H9 (cell line): ENCODE data around the gene RNF146. TPM values are rescaled to one million over a fixed set of nuclear protein-coding genes. Genes with fewer than 3 reads are reported as not detected.

Experiments used
- DNase-seq: peaks from one replicate; pipeline ENCODE4 v3.0.0-alpha.2; 2017
- H2AFZ ChIP-seq: one replicate; pipeline ENCODE4 v1.6.1; 2013; ENCODE audit warnings: mild to moderate bottlenecking, low read length, control low read depth, moderate library complexity
- H2AK5ac ChIP-seq: 2 replicates; pipeline ENCODE4 v1.6.1; 2013; ENCODE audit warnings: low read length, control low read depth, mixed read lengths; ENCODE audit not compliant: insufficient read length
- H2BK120ac ChIP-seq: one replicate; pipeline ENCODE4 v1.6.1; 2013; ENCODE audit warnings: low read depth, mild to moderate bottlenecking, low read length, control low read depth, inconsistent platforms; ENCODE audit not compliant: poor library complexity, severe bottlenecking
- H2BK12ac ChIP-seq: 2 replicates; pipeline ENCODE4 v1.6.1; 2013; ENCODE audit warnings: low read length, control low read depth, mixed read lengths, low read depth; ENCODE audit not compliant: insufficient read length
- H2BK15ac ChIP-seq: 2 replicates; pipeline ENCODE4 v1.6.1; 2013; ENCODE audit warnings: low read depth, low read length, control low read depth
- H2BK20ac ChIP-seq: one replicate; pipeline ENCODE4 v1.6.1; 2013; ENCODE audit warnings: low read depth, mild to moderate bottlenecking, low read length, control low read depth, inconsistent platforms; ENCODE audit not compliant: poor library complexity, severe bottlenecking
- H2BK5ac ChIP-seq: 2 replicates; pipeline ENCODE4 v1.6.1; 2013; ENCODE audit warnings: low read length, control low read depth, mixed read lengths; ENCODE audit not compliant: insufficient read length
- H3K14ac ChIP-seq: 2 replicates; pipeline ENCODE4 v1.6.1; 2013; ENCODE audit warnings: low read length, control low read depth; ENCODE audit not compliant: insufficient read depth
- H3K18ac ChIP-seq: 2 replicates; pipeline ENCODE4 v1.6.1; 2013; ENCODE audit warnings: low read depth, mild to moderate bottlenecking, mixed read lengths, low read length, control low read depth; ENCODE audit not compliant: insufficient read length
- H3K23ac ChIP-seq: 2 replicates; pipeline ENCODE4 v1.6.1; 2013; ENCODE audit warnings: low read length, control low read depth, mixed read lengths, low read depth; ENCODE audit not compliant: insufficient read length
- H3K23me2 ChIP-seq: 2 replicates; pipeline ENCODE4 v1.6.1; 2013; ENCODE audit warnings: low read depth, mild to moderate bottlenecking, mixed read lengths, low read length, control low read depth; ENCODE audit not compliant: insufficient read length, poor library complexity, severe bottlenecking
- H3K27ac ChIP-seq: 2 replicates; pipeline ENCODE4 v1.5.1; 2013; ENCODE audit warnings: low read length, control low read depth, mixed read lengths, low read depth; ENCODE audit not compliant: insufficient read length
- H3K27me3 ChIP-seq: 2 replicates; pipeline ENCODE4 v1.6.1; 2013; ENCODE audit warnings: low read length, control low read depth, inconsistent platforms; ENCODE audit not compliant: insufficient read depth
- H3K4ac ChIP-seq: 2 replicates; pipeline ENCODE4 v1.6.1; 2013; ENCODE audit warnings: low read depth, mild to moderate bottlenecking, control low read depth, inconsistent platforms, low read length, moderate library complexity
- H3K4me1 ChIP-seq: 2 replicates; pipeline ENCODE4 v1.6.1; 2013; ENCODE audit warnings: low read length, control low read depth, inconsistent platforms; ENCODE audit not compliant: insufficient read depth
- H3K4me2 ChIP-seq: 2 replicates; pipeline ENCODE4 v1.6.1; 2013; ENCODE audit warnings: low read length, control low read depth, mixed read lengths; ENCODE audit not compliant: insufficient read length, insufficient read depth
- H3K56ac ChIP-seq: 2 replicates; pipeline ENCODE4 v1.6.1; 2013; ENCODE audit warnings: low read depth, mild to moderate bottlenecking, mixed read lengths, low read length, control low read depth; ENCODE audit not compliant: insufficient read length
- H3K79me1 ChIP-seq: 2 replicates; pipeline ENCODE4 v1.6.1; 2013; ENCODE audit warnings: low read depth, mild to moderate bottlenecking, moderate library complexity, low read length, control low read depth, inconsistent platforms; ENCODE audit not compliant: insufficient read depth, poor library complexity, severe bottlenecking
- H3K79me2 ChIP-seq: 2 replicates; pipeline ENCODE4 v1.6.1; 2013; ENCODE audit warnings: low read length, control low read depth, inconsistent platforms; ENCODE audit not compliant: insufficient read depth
- H3K9ac ChIP-seq: 2 replicates; pipeline ENCODE4 v1.6.1; 2013; ENCODE audit warnings: low read length, control low read depth, mixed read lengths; ENCODE audit not compliant: insufficient read length; ENCODE audit errors: extremely low read depth
- H3K9me3 ChIP-seq: one replicate; pipeline ENCODE4 v1.6.1; 2013; ENCODE audit warnings: low read depth, low read length, inconsistent platforms; ENCODE audit not compliant: control insufficient read depth
- H3T11ph ChIP-seq: one replicate; pipeline ENCODE4 v1.6.1; 2013; ENCODE audit warnings: mild to moderate bottlenecking, low read length, control low read depth, inconsistent platforms
- H4K20me1 ChIP-seq: one replicate; pipeline ENCODE4 v1.6.1; 2013; ENCODE audit not compliant: control insufficient read depth, insufficient read length, insufficient read depth
- H4K5ac ChIP-seq: 2 replicates; pipeline ENCODE4 v1.6.1; 2013; ENCODE audit warnings: low read depth, mild to moderate bottlenecking, mixed read lengths, low read length, control low read depth; ENCODE audit not compliant: insufficient read length
- H4K8ac ChIP-seq: replicated peaks from 2 replicates; pipeline ENCODE4 v1.6.1; 2013; ENCODE audit warnings: low read length, control low read depth, mixed read lengths, low read depth; ENCODE audit not compliant: insufficient read length
- H4K91ac ChIP-seq: 2 replicates; pipeline ENCODE4 v1.6.1; 2013; ENCODE audit warnings: low read depth, mild to moderate bottlenecking, moderate library complexity, mixed read lengths, low read length, control low read depth; ENCODE audit not compliant: insufficient read length
- H3K27ac Mint-ChIP-seq, 3 experiments: 2 replicates in 2 of 3; 3 replicates in 1 of 3; pipeline ENCODE4 v1.8.0; 2020 to 2021; ENCODE audit warnings: mixed read lengths in 3 of 3, mild to moderate bottlenecking in 1 of 3, moderate library complexity in 1 of 3
- H3K27me3 Mint-ChIP-seq: 2 replicates; pipeline ENCODE4 v1.8.0; 2021; ENCODE audit warnings: low read depth, mild to moderate bottlenecking, moderate library complexity, mixed read lengths
- H3K36me3 Mint-ChIP-seq, 3 experiments: 2 replicates in 2 of 3; 3 replicates in 1 of 3; pipeline ENCODE4 v1.8.0; 2020 to 2021; ENCODE audit warnings: low read depth in 3 of 3, mixed read lengths in 3 of 3; ENCODE audit not compliant: insufficient read depth in 1 of 3
- H3K4me1 Mint-ChIP-seq, 2 experiments: 2 replicates each; pipeline ENCODE4 v1.8.0; 2020; ENCODE audit warnings: mixed read lengths in 2 of 2
- H3K4me3 Mint-ChIP-seq, 2 experiments: 2 replicates in 1 of 2; 3 replicates in 1 of 2; pipeline ENCODE4 v1.8.0; 2020 to 2021; ENCODE audit warnings: mild to moderate bottlenecking in 2 of 2, mixed read lengths in 2 of 2, moderate library complexity in 1 of 2
- H3K9me3 Mint-ChIP-seq, 2 experiments: 2 replicates in 1 of 2; 3 replicates in 1 of 2; pipeline ENCODE4 v1.8.0; 2020; ENCODE audit warnings: mild to moderate bottlenecking in 2 of 2, mixed read lengths in 2 of 2, moderate library complexity in 1 of 2
- CTCF ChIP-seq: fragments of 200-600 bp; sonication (generic); conservative IDR thresholded peaks from 3 replicates; pipeline ENCODE4 v1.8.0; 2021; ENCODE audit warnings: antibody characterized with exemption, mild to moderate bottlenecking
- WGBS: extraction: QIAGEN DNeasy Blood & Tissue Kit; methylation state at CpG from one replicate; pipeline ENCODE4 v1.1.7; 2013; ENCODE audit warnings: missing lambda C conversion rate, low lambda C conversion rate, mixed read lengths; ENCODE audit not compliant: insufficient read length; ENCODE audit errors: extremely low coverage; 5-methylcytosine and 5-hydroxymethylcytosine counted together
- long read RNA-seq: library from polyadenylated mRNA; unstranded; transcript quantifications from one replicate; pipeline ENCODE4 v2.0.0, GENCODE V29; 2020
- total RNA-seq: library from RNA; stranded (reverse); gene quantifications from 2 replicates; pipeline ENCODE4 v1.2.1, GENCODE V29; 2021

RNF146 gene, protein sequence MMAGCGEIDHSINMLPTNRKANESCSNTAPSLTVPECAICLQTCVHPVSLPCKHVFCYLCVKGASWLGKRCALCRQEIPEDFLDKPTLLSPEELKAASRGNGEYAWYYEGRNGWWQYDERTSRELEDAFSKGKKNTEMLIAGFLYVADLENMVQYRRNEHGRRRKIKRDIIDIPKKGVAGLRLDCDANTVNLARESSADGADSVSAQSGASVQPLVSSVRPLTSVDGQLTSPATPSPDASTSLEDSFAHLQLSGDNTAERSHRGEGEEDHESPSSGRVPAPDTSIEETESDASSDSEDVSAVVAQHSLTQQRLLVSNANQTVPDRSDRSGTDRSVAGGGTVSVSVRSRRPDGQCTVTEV
- total RNA-seq = 20.4 and 21.8 TPM in 2 replicates
- long read RNA-seq, transcript RNF146-202 (4 exons, 2,267 nt) = minor isoform, 6 of 25 reads
- long read RNA-seq, transcript RNF146-213 (3 exons, 2,070 nt) = minor isoform, 6 of 25 reads
- long read RNA-seq, transcript RNF146-203 (3 exons, 2,369 nt) = major isoform, 7 of 25 reads
- long read RNA-seq, partial matches to known transcripts = 0 of 25 reads
- long read RNA-seq, other reads (novel, unspliced or antisense) = 4 of 25 reads

DNA sequence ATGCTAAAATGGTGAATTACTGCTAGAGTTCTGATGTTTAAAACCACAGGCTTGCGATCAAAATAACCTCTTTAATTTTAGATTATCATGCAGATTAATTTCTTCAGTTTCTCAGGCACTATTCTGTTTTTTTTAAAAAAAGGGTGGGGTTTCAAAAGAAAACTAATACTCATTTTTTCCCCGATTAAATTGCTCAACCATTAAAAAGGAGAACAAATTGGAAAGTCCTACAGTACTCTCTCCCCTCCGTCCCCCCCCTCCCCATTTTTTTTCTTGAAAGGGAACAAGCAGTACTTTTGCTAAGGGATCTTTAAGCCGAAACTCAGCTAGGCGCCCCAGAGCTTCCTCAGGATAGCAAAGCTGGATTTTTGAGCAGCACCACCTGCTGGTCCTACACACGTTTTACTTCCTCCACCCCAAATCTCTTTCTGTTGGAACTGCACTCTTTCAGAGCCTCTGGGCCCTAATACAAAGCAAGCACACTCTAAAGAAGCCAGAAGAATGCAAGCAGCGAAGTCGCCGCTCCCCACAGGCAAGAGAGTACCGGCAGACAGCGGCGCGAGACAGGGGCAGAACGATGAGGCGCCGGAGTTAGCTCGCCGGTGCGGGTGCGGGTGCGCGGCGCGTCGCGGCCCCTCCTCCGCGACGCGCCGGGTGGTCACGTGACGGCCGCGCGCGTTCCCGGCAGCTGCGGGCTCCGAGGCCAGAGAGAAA lies at the start of gene RNF146:
RNF146 (plus strand) TSS at position 687 of the 714 bp plus-strand sequence. CDS start 13,475 bp downstream, outside the sequence.
- peaks cover 22% of the 10 kb centered on the region; the same call in 1 of the 2 replicates for H3K79me2 ChIP-seq
- peaks cover 19 to 31% of the 10 kb centered on the region in 2 experiments for H3K4me1 Mint-ChIP-seq
- H4K5ac ChIP-seq = peak within 1 kb of the TSS; percentile 91
- peak within 1 kb of the TSS; percentile 97 for H3K4me2 ChIP-seq
- peak within 1 kb of the TSS; percentile 91 for H3K27ac ChIP-seq
- peak within 1 kb of the TSS; percentile 27 for H2BK5ac ChIP-seq
- H2BK12ac ChIP-seq = peak within 1 kb of the TSS; percentile 85
- peaks cover 10% of the 10 kb centered on the region for H3K23me2 ChIP-seq
- H2BK120ac ChIP-seq = no peak within 1 kb of the TSS
- H4K8ac ChIP-seq = peak within 1 kb of the TSS; percentile 70
- no peaks in the 10 kb centered on the region for H3K79me1 ChIP-seq
- H3K14ac ChIP-seq = peak within 1 kb of the TSS; percentile 99
- no peaks in the 10 kb centered on the region for H4K20me1 ChIP-seq
- H3K27ac Mint-ChIP-seq = peak within 1 kb of the TSS; percentile 99 to 100 (median 100)
- peak within 1 kb of the TSS; percentile 99 for H3K18ac ChIP-seq
- no peaks in the 10 kb centered on the region; the same call in 1 of the 2 replicates for H3K4me1 ChIP-seq
- no peak within 1 kb of the TSS for H3T11ph ChIP-seq
- no CpG with 5 or more reads among the region's 40 CpGs for WGBS
- no peak within 1 kb of the TSS for H3K56ac ChIP-seq
- H3K9me3 Mint-ChIP-seq = no peaks in the 10 kb centered on the region; a peak in 1 of 5 replicates
- no peak within 1 kb of the TSS for H3K4ac ChIP-seq
- DNase-seq = peak; percentile 81
- peak within 1 kb of the TSS; percentile 28 for H4K91ac ChIP-seq
- H3K36me3 Mint-ChIP-seq = peaks cover 4 to 10% (median 6%) of the 10 kb centered on the region in 3 experiments; a peak in 5 of 7 replicates
- peak within 1 kb of the TSS; percentile 99 for H3K9ac ChIP-seq
- no peak within 1 kb of the TSS for H2AK5ac ChIP-seq
- peak within 1 kb of the TSS; percentile 35 for H2AFZ ChIP-seq
- H2BK20ac ChIP-seq = no peak within 1 kb of the TSS
- no peak within 1 kb of the TSS for H3K23ac ChIP-seq
- H2BK15ac ChIP-seq = no peak within 1 kb of the TSS
- H3K4me3 Mint-ChIP-seq = peak within 1 kb of the TSS; percentile 94 to 100
- H3K27me3 Mint-ChIP-seq = no peaks in the 10 kb centered on the region
- peak; percentile 67; the same call in 2 of the 3 replicates for TF ChIP-seq CTCF
- no peaks in the 10 kb centered on the region for H3K9me3 ChIP-seq
- no peaks in the 10 kb centered on the region for H3K27me3 ChIP-seq
